ENCODE data around the gene SGSM2. TPM values are rescaled to one million over a fixed set of nuclear protein-coding genes. Genes with fewer than 3 reads are reported as not detected.

SGSM2 gene
- total RNA-seq, 2 donors from 2014 or later: 35.2 to 43.4 TPM

- Mint-ChIP-seq H3K9me3 (no peaks in the 10 kb centered on the region), H3K4me1 (peaks cover 5% of the 10 kb centered on the region), H3K27ac (no peak overlapping the region), H3K4me3 (no peak overlapping the region), H3K36me3 (ENCODE audit: low read depth) (peaks cover 20% of the 10 kb centered on the region), H3K27me3 (no peaks in the 10 kb centered on the region)
- ATAC-seq (replicated peaks): no peak
Measured at GRCh38 chr17:2319051-2319450, 18.2 kb upstream of the SGSM2 start.

GRCh38 chr17:2321399-2321798 is 15.9 kb upstream of the SGSM2 start:
- Mint-ChIP-seq H3K27ac (no peak overlapping the region), H3K9me3 (no peaks in the 10 kb centered on the region), H3K4me3 (no peak overlapping the region), H3K4me1 (peaks cover 5% of the 10 kb centered on the region), H3K36me3 (ENCODE audit: low read depth) (peaks cover 20% of the 10 kb centered on the region), H3K27me3 (no peaks in the 10 kb centered on the region)
- no peak for ATAC-seq (replicated peaks)

- H3K36me3 Mint-ChIP-seq (ENCODE audit: low read depth): peaks cover 18% of the 10 kb centered on the region
- ATAC-seq (replicated peaks): no peak
- no peaks in the 10 kb centered on the region for H3K27me3 Mint-ChIP-seq
- H3K4me1 Mint-ChIP-seq: peaks cover 5% of the 10 kb centered on the region
- H3K27ac Mint-ChIP-seq: no peak overlapping the region
- H3K9me3 Mint-ChIP-seq: no peaks in the 10 kb centered on the region
- no peak overlapping the region for H3K4me3 Mint-ChIP-seq
Measured at GRCh38 chr17:2323629-2324314, 13.5 kb upstream of the SGSM2 start.

- Mint-ChIP-seq H3K27me3 (no peaks in the 10 kb centered on the region), H3K4me1 (peaks cover 5% of the 10 kb centered on the region), H3K36me3 (ENCODE audit: low read depth) (no peaks in the 10 kb centered on the region), H3K4me3 (no peak overlapping the region), H3K9me3 (no peaks in the 10 kb centered on the region), H3K27ac (no peak overlapping the region)
- no peak for ATAC-seq (replicated peaks)
Measured at GRCh38 chr17:2331303-2331702, 6.0 kb upstream of the SGSM2 start.

GRCh38 chr17:2335726-2336214 is 1.5 kb upstream of the SGSM2 start:
- Mint-ChIP-seq H3K36me3 (ENCODE audit: low read depth) (no peaks in the 10 kb centered on the region), H3K9me3 (no peaks in the 10 kb centered on the region), H3K27me3 (no peaks in the 10 kb centered on the region), H3K27ac (peak overlapping the region; percentile 98), H3K4me3 (no peak overlapping the region), H3K4me1 (peaks cover 4% of the 10 kb centered on the region)
- ATAC-seq (replicated peaks): no peak

GRCh38 chr17:2336215-2336851 is 968 bp upstream of the SGSM2 start, which contains the start of gene TSR1:
Gene TSR1, minus strand, starts transcription at chr17:2336457. Its CDS starts 30 bp downstream, at chr17:2336427.
- Mint-ChIP-seq H3K4me1 (peaks cover 4% of the 10 kb centered on the region), H3K9me3 (no peaks in the 10 kb centered on the region), H3K36me3 (ENCODE audit: low read depth) (no peaks in the 10 kb centered on the region), H3K4me3 (no peak within 1 kb of the TSS), H3K27me3 (no peaks in the 10 kb centered on the region), H3K27ac (peak within 1 kb of the TSS; percentile 98)
- peak; percentile 95 for ATAC-seq (replicated peaks)

GRCh38 chr17:2337544-2338314 is 428 bp downstream of the SGSM2 start:
- peaks cover 4% of the 10 kb centered on the region for H3K4me1 Mint-ChIP-seq
- no peaks in the 10 kb centered on the region for H3K27me3 Mint-ChIP-seq
- ATAC-seq (replicated peaks): peak; percentile 57
- no peak overlapping the region for H3K27ac Mint-ChIP-seq
- H3K4me3 Mint-ChIP-seq: peak overlapping the region; percentile 81
- H3K9me3 Mint-ChIP-seq: no peaks in the 10 kb centered on the region
- H3K36me3 Mint-ChIP-seq (ENCODE audit: low read depth): peaks cover 6% of the 10 kb centered on the region

- Mint-ChIP-seq H3K36me3 (ENCODE audit: low read depth) (peaks cover 6% of the 10 kb centered on the region), H3K27ac (peak overlapping the region; percentile 68), H3K4me1 (peaks cover 4% of the 10 kb centered on the region), H3K27me3 (no peaks in the 10 kb centered on the region), H3K9me3 (no peaks in the 10 kb centered on the region), H3K4me3 (peak overlapping the region; percentile 81)
- ATAC-seq (replicated peaks): no peak
Measured at GRCh38 chr17:2338315-2338657, 985 bp downstream of the SGSM2 start.

- H3K36me3 Mint-ChIP-seq (ENCODE audit: low read depth): peaks cover 17% of the 10 kb centered on the region
- H3K4me3 Mint-ChIP-seq: no peak overlapping the region
- ATAC-seq (replicated peaks): peak; percentile 70
- H3K9me3 Mint-ChIP-seq: no peaks in the 10 kb centered on the region
- peaks cover 2% of the 10 kb centered on the region for H3K4me1 Mint-ChIP-seq
- H3K27me3 Mint-ChIP-seq: no peaks in the 10 kb centered on the region
- H3K27ac Mint-ChIP-seq: no peak overlapping the region
Measured at GRCh38 chr17:2343421-2343820, 6.1 kb downstream of the SGSM2 start.

GRCh38 chr17:2344528-2344927 is 7.2 kb downstream of the SGSM2 start:
- H3K4me1 Mint-ChIP-seq: no peaks in the 10 kb centered on the region
- H3K27me3 Mint-ChIP-seq: no peaks in the 10 kb centered on the region
- no peaks in the 10 kb centered on the region for H3K9me3 Mint-ChIP-seq
- ATAC-seq (replicated peaks): no peak
- H3K27ac Mint-ChIP-seq: no peak overlapping the region
- no peak overlapping the region for H3K4me3 Mint-ChIP-seq
- peaks cover 17% of the 10 kb centered on the region for H3K36me3 Mint-ChIP-seq (ENCODE audit: low read depth)

GRCh38 chr17:2346475-2346874 is 9.2 kb downstream of the SGSM2 start:
- Mint-ChIP-seq H3K36me3 (ENCODE audit: low read depth) (peaks cover 17% of the 10 kb centered on the region), H3K9me3 (no peaks in the 10 kb centered on the region), H3K27ac (no peak overlapping the region), H3K27me3 (no peaks in the 10 kb centered on the region), H3K4me3 (no peak overlapping the region), H3K4me1 (no peaks in the 10 kb centered on the region)
- no peak for ATAC-seq (replicated peaks)

- H3K9me3 Mint-ChIP-seq: no peaks in the 10 kb centered on the region
- no peak overlapping the region for H3K4me3 Mint-ChIP-seq
- no peaks in the 10 kb centered on the region for H3K4me1 Mint-ChIP-seq
- H3K36me3 Mint-ChIP-seq (ENCODE audit: low read depth): peaks cover 11% of the 10 kb centered on the region
- H3K27ac Mint-ChIP-seq: no peak overlapping the region
- H3K27me3 Mint-ChIP-seq: no peaks in the 10 kb centered on the region
- no peak for ATAC-seq (replicated peaks)
Measured at GRCh38 chr17:2347805-2348685, 10.7 kb downstream of the SGSM2 start.

GRCh38 chr17:2351269-2351668 is 14.0 kb downstream of the SGSM2 start:
- Mint-ChIP-seq H3K36me3 (ENCODE audit: low read depth) (no peaks in the 10 kb centered on the region), H3K4me3 (no peak overlapping the region), H3K4me1 (peaks cover 9% of the 10 kb centered on the region), H3K27me3 (no peaks in the 10 kb centered on the region), H3K27ac (no peak overlapping the region), H3K9me3 (no peaks in the 10 kb centered on the region)
- ATAC-seq (replicated peaks): no peak

GRCh38 chr17:2354311-2354710 is 17.0 kb downstream of the SGSM2 start:
- Mint-ChIP-seq H3K4me1 (peaks cover 9% of the 10 kb centered on the region), H3K27ac (no peak overlapping the region), H3K27me3 (no peaks in the 10 kb centered on the region), H3K9me3 (no peaks in the 10 kb centered on the region), H3K4me3 (no peak overlapping the region), H3K36me3 (ENCODE audit: low read depth) (no peaks in the 10 kb centered on the region)
- ATAC-seq (replicated peaks): no peak

Data from activated T-helper 17 cell treated with anti-CD3 and anti-CD28 coated beads, Interleukin-2, amount 50 U/mL, for 72 hours (primary cell).